Heart left ventricle (tissue), 13 donors: Measurements from ENCODE around the gene MAPK4.

Source experiments
- POLR2A ChIP-seq, 2 donors: fragments of 450-650 bp; IDR thresholded peaks; one replicate each; pipeline ENCODE4 v1.6.1; 2017; ENCODE audit warnings: antibody characterized with exemption in 2 of 2, mild to moderate bottlenecking in 2 of 2, moderate library complexity in 2 of 2
- TF ChIP-seq, protein P1 (sequence below), 12 donors: fragments of 200-600 bp; sonication (generic) in 4 of 12; IDR thresholded peaks; one replicate each; pipeline versions ENCODE4 v1.5.0 to v1.8.0; 2018 to 2022; ENCODE audit warnings: antibody characterized with exemption in 12 of 12, mild to moderate bottlenecking in 5 of 12
- donor health status: ischemic (EF 13 %, LVEDD 7.1; RV severe dilation, severe dysfunction).
- donor health status: DM: no; HTN: yes; CAD: no.
- donor health status: DM: no; HTN: no; CAD: no.
- donor health status: ischemic (EF 25% LVEDD 6.9; RV normal size, moderate dysfunction).
- donor health status: ischemic (EF 25% LVEDD 5.7; RV mildly dilated, moderate dysfunction).
- donor health status: ischemic (EF 35%, LVEDD 5.7; RV mildly dilated, moderate dysfunction).
- donor health status: nonischemic (EF 11% LVEDD 7.7; RV severe dilation, severe dysfunction).
- donor health status: DM: yes; HTN: yes; CAD: no.
- donor health status: PGD.
- donor health status: ischemic (EF 29% LVEDD 5.4; RV normal size, mild dysfunction).
- donor health status: nonischemic (EF 23%, LVEDD 6.1; RV moderate dilation, normal function).

DNA sequence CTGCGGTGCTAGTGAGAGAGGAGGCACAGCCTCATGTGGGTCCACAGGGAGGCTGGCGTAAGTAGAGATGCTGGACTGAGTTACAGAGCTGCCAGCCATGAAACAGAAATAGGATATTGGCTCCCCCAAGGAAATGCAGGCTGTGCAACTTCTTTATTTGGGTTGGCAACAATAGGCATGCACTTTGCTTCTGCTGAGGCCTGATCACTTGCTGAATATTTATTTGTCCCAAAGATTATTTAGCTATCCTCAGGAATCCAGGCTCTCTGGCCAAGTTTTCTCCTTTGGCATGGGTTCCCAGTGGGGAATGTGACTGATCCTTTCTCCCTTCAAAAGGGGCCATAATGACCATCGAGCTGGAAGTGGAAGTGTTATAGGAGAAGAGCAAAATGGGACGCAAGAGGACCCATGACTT, 60.0 kb downstream of the MAPK4 start:
- TF ChIP-seq, protein P1, sequence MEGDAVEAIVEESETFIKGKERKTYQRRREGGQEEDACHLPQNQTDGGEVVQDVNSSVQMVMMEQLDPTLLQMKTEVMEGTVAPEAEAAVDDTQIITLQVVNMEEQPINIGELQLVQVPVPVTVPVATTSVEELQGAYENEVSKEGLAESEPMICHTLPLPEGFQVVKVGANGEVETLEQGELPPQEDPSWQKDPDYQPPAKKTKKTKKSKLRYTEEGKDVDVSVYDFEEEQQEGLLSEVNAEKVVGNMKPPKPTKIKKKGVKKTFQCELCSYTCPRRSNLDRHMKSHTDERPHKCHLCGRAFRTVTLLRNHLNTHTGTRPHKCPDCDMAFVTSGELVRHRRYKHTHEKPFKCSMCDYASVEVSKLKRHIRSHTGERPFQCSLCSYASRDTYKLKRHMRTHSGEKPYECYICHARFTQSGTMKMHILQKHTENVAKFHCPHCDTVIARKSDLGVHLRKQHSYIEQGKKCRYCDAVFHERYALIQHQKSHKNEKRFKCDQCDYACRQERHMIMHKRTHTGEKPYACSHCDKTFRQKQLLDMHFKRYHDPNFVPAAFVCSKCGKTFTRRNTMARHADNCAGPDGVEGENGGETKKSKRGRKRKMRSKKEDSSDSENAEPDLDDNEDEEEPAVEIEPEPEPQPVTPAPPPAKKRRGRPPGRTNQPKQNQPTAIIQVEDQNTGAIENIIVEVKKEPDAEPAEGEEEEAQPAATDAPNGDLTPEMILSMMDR (IDR thresholded peaks at IDR 0.05), result no peak
- TF ChIP-seq POLR2A (IDR thresholded peaks at IDR 0.05), result no peak
